ENCODE data around the gene AP4M1.

DNA sequence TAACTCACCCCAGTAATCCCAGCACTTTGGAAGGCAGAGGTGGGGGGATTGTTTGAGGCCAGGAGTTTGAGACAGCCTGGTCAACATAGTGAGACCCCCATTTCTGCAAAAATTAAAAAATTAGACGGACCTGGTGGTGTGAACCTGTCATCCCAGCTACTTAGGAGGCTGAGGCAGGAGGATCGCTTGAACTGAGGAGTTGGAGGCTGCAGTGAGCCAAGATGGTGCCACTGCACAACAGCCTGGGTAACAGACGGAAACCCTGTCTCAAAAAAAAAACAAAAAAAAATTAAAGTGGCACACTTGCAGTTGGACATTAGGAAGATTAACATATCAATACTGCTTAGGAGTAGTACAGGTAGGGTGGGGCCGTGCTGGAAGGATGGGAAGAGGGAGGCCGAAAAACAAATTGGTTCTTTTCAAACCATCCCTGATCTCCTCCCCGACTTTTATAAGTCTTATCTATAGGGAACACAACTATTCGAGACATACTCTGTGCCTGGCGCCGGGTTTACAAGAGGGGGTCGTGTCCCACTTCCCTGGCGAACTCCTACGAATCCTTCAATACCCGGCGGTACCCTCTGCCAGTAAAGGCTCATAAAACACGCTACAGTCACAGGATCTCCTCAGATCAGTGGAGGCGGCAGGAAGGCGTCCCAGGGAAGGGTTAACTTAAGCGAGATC, 17.1 kb downstream of the AP4M1 start:
- TF ChIP-seq, protein P1, sequence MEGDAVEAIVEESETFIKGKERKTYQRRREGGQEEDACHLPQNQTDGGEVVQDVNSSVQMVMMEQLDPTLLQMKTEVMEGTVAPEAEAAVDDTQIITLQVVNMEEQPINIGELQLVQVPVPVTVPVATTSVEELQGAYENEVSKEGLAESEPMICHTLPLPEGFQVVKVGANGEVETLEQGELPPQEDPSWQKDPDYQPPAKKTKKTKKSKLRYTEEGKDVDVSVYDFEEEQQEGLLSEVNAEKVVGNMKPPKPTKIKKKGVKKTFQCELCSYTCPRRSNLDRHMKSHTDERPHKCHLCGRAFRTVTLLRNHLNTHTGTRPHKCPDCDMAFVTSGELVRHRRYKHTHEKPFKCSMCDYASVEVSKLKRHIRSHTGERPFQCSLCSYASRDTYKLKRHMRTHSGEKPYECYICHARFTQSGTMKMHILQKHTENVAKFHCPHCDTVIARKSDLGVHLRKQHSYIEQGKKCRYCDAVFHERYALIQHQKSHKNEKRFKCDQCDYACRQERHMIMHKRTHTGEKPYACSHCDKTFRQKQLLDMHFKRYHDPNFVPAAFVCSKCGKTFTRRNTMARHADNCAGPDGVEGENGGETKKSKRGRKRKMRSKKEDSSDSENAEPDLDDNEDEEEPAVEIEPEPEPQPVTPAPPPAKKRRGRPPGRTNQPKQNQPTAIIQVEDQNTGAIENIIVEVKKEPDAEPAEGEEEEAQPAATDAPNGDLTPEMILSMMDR (IDR thresholded peaks at IDR 0.05) = no peak
- TF ChIP-seq POLR2AphosphoS5 (IDR thresholded peaks at IDR 0.05) (no peak), POLR2A (IDR thresholded peaks at IDR 0.05) (no peak)
